Measurements from ENCODE around the gene ZNF791. TPM values are rescaled to one million over a fixed set of nuclear protein-coding genes. Genes with fewer than 3 reads are reported as not detected.

Gene ZNF791
- 6.3 and 6.9 TPM in 2 replicates for total RNA-seq

DNA sequence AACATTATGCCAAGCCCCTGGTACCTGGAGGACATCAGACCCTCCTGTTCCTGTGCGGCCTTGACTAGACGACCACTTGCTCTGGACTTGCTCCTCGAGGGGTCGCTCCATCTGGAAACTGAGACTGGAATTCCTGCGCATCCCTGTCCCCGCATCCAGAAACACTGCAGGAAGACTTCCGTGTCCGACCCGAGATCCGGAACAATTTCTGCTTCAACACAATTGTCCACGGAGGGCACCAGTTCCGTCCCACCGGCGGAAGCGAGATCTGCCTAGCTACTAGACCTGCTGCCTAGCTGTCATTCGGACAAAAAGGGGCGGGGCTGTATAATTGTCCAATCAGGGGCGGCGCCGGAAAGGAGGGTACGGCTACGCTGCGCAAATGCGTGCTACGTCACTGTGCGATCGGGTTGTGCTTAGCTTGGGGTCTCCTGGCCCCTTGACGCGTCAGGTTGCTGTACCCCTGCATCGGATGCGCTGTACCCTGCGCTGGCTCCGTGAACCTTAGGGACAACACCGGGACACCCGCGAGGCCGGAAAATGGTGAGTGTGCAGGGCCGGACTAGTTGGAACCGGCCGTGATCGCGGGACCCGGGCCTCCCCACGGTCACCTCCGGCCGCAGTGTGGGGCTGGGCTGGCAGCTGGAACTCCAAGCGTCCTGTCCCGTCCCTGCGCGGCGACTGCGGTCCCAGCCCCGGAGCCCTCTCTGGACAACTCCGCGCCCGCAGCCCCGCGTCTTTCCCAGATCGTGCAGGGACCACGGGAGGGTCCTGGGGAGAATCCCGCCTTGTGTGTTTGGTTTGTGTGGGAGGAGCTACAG is at the start of gene ZNF791, which contains the start of gene ZNF490:
TSS of gene ZNF791 (plus strand) at position 381 of the 821 bp plus-strand sequence. CDS start at position 541, 160 bp downstream.
TSS of gene ZNF490 (minus strand) at position 274 of the 821 bp plus-strand sequence. CDS start at position 141, 133 bp downstream.

DNA sequence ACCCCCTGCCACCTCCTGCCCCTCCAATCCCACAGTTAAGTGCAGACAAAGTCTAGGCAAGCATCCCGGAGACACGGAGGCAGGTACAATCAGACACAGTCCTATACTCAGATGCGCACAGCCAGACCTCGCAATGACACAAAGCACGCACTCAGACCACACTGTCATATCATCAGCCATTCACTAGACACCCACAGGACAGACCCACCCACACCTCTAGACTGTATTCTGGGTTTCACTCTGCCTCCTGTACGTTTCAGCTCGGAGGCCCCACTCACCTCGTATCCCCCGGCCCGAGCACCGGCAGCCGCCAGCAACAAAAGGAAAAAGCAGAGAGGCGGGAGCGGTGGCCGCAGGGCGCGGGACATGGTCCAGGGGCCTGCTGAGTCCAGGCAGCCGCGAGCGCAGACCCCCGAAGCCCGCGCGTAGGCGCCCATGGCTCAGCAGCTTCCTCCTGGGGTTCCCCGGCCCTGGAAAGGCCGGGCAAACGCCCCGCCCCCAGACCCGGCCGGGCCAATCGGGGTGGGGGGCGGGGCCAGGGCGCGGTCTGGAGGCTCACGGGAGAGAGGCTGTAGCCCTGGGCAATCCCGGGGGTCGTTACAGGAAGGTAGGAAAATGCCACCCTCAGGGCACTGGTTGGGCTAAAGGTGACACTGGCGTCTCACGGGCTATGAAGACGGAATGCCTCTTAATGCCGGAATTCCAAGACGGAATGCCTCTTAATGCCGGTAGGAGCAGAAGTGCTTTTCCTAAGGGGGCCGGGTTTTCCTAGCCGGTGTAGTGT is 55.7 kb downstream of the ZNF791 start, which contains the start of the genes MAN2B1 and WDR83:
TSS of gene MAN2B1 (minus strand) at position 478 of the 784 bp plus-strand sequence. CDS start at position 437, 41 bp downstream.
TSS of gene WDR83 (plus strand) at position 543 of the 784 bp plus-strand sequence. CDS start 2,984 bp downstream, outside the sequence.

DNA sequence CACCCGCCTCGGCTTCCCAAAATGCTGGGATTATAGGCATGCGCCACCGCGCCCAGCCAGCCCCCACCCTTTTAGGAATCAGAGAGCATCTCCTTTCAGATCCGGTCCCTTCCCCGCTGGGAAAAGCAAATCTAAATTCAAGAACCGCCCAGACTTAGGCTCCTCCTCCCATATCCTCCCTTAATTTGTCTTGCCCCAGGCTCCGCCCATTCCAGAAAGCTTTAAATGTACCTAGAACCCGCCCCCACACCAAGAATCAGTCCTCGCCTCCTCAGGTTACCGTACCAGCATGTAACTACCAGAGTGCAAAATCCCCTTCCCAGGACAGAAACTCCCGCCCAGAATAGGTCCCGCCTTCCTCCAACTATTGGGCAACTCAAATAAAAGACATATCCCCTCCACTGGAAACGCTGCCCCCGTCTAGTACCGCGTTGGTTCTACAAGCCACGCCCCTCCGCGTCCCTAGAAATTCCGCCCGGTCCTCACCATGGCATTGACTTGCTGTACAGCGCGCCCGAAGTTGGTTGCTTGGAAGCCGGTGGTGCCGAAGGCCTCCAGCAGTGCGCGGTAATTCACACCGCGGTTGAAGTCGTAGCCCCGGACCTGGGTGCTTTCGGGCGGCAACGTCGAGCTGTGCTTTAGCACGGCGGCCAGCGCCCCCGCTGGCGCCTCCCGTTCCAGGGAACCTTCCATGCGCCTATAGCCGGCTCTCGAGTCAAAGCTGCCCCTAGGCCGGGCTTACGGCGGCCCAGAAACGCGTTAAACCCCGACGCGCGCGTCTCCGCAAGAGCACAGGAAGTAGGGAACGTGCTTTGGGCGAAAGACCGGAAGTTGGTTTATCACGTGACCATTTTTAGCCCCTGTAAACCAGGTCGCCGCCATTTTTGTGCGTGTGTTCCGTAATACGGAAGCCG is 70.6 kb downstream of the ZNF791 start, which contains the start of gene DHPS:
TSS of gene DHPS (minus strand) at position 807 of the 914 bp plus-strand sequence. CDS start at position 693, 114 bp downstream.

Other genes with a start within 250 kb of the ZNF791 start
- gene ZNF442, start 245.2 kb upstream of the ZNF791 start, total RNA-seq: 2.3 and 4.9 TPM in 2 replicates
- gene ZNF799, start 209.6 kb upstream of the ZNF791 start, total RNA-seq: 1.1 and 3.2 TPM in 2 replicates
- gene ZNF443, start 169.9 kb upstream of the ZNF791 start, total RNA-seq: 0.36 and 2.3 TPM in 2 replicates
- gene ZNF709, start 126.1 kb upstream of the ZNF791 start, total RNA-seq: 2.5 and 2.6 TPM in 2 replicates
- 3.1 and 7.0 TPM in 2 replicates for gene ZNF564, start 59.4 kb upstream of the ZNF791 start, total RNA-seq
- gene ZNF490, start 107 bp upstream of the ZNF791 start, total RNA-seq: 4.7 and 7.1 TPM in 2 replicates
- gene MAN2B1, start 55.8 kb downstream of the ZNF791 start, total RNA-seq: 75.3 and 96.9 TPM in 2 replicates
- 5.7 and 6.1 TPM in 2 replicates for gene WDR83, start 55.9 kb downstream of the ZNF791 start, total RNA-seq
- 52.3 and 60.5 TPM in 2 replicates for gene DHPS, start 71.0 kb downstream of the ZNF791 start, total RNA-seq
- gene GNG14, start 77.1 kb downstream of the ZNF791 start, total RNA-seq: not detected in 2 replicates
- 7.0 and 10.0 TPM in 2 replicates for gene FBXW9, start 85.7 kb downstream of the ZNF791 start, total RNA-seq
- gene TNPO2, start 113.0 kb downstream of the ZNF791 start, total RNA-seq: 29.5 and 37.2 TPM in 2 replicates
- 307 and 330 TPM in 2 replicates for gene TRIR, start 123.8 kb downstream of the ZNF791 start, total RNA-seq
- gene GET3, start 126.6 kb downstream of the ZNF791 start, total RNA-seq: 62.5 and 74.4 TPM in 2 replicates
- gene BEST2, start 140.9 kb downstream of the ZNF791 start, total RNA-seq: not detected in 2 replicates
- gene HOOK2, start 164.6 kb downstream of the ZNF791 start, total RNA-seq: 11.7 and 22.7 TPM in 2 replicates
- 265 and 362 TPM in 2 replicates for gene JUNB, start 180.6 kb downstream of the ZNF791 start, total RNA-seq
- 292 and 317 TPM in 2 replicates for gene PRDX2, start 190.9 kb downstream of the ZNF791 start, total RNA-seq
- gene THSD8, start 191.1 kb downstream of the ZNF791 start, total RNA-seq: not detected in 2 replicates
- 4.4 and 7.4 TPM in 2 replicates for gene RNASEH2A, start 195.7 kb downstream of the ZNF791 start, total RNA-seq
- gene RTBDN, start 223.7 kb downstream of the ZNF791 start, total RNA-seq: not detected in 2 replicates
- gene MAST1, start 227.6 kb downstream of the ZNF791 start, total RNA-seq: 0.32 TPM in 1 of 2 replicates, not detected in the other

Measured in cardiac atrium fibroblast (primary cell).